ENCODE measurements around the gene ZNF496.

ZNF496 gene

DNA sequence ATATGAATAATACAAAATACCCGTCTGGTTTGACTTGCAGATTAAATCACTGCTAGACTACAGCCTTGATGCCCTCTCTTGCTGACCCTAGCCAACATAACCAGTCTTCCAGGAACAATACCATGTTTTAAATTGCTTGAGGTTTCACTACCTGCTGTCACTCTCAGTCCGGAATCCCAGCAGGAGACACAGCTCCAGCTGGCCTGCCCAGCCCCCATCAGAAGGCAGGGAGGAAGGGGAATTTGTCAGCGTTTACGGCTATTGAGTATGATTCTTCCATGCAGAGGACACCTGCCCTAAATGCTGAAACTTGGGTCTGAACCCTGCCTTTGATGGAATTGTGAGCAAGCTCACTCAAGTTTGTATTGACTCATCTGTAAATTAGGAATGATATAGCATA, 33.0 kb downstream of the ZNF496 start:
- ChIA-PET CTCF (no interaction called here), POLR2A (no interaction called here)
- no peak for TF ChIP-seq HDGF (IDR thresholded peaks at IDR 0.05; ENCODE audit: borderline replicate concordance)
- no peak for TF ChIP-seq FOXM1 (IDR thresholded peaks at IDR 0.05; ENCODE audit: borderline replicate concordance)
- TF ChIP-seq FOXK2 (IDR thresholded peaks at IDR 0.05) = no peak
- no peak for TF ChIP-seq SP1 (IDR thresholded peaks at IDR 0.05)
- no peak for TF ChIP-seq FOXA1 (IDR thresholded peaks at IDR 0.05)
- no peak for DNase-seq (ENCODE audit: extremely low spot score)

DNA sequence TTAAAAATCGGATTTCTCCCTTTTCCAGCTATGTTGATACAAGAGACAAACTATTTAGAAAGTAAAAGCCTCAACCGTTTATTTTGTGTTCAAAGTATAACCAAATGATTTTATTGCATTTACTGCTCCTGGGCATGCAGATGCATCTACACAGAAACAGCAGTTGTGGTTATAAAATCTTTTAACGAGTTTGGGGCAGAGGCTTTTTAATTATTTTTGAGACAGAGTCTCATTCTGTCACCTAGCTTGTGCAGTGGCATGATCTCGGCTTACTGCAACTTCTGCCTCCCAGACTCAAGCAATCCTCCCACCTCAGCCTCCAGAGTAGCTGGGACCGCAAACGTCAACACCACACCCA, 33.6 kb downstream of the ZNF496 start:
- ChIA-PET POLR2A (no interaction called here), CTCF (no interaction called here)
- DNase-seq (ENCODE audit: extremely low spot score) = no peak
- no peak for TF ChIP-seq HDGF (IDR thresholded peaks at IDR 0.05; ENCODE audit: borderline replicate concordance)
- TF ChIP-seq LEF1 (IDR thresholded peaks at IDR 0.05; ENCODE audit: borderline replicate concordance) = no peak
- TF ChIP-seq CTBP1 (IDR thresholded peaks at IDR 0.05; ENCODE audit: borderline replicate concordance) = no peak
- TF ChIP-seq, protein P1, sequence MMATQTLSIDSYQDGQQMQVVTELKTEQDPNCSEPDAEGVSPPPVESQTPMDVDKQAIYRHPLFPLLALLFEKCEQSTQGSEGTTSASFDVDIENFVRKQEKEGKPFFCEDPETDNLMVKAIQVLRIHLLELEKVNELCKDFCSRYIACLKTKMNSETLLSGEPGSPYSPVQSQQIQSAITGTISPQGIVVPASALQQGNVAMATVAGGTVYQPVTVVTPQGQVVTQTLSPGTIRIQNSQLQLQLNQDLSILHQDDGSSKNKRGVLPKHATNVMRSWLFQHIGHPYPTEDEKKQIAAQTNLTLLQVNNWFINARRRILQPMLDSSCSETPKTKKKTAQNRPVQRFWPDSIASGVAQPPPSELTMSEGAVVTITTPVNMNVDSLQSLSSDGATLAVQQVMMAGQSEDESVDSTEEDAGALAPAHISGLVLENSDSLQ (IDR thresholded peaks at IDR 0.05) = no peak
- TF ChIP-seq ZNF384 (IDR thresholded peaks at IDR 0.05) = no peak
- no peak for TF ChIP-seq ARNT (IDR thresholded peaks at IDR 0.05)
- TF ChIP-seq FOXK2 (IDR thresholded peaks at IDR 0.05) = no peak
- TF ChIP-seq SP1 (IDR thresholded peaks at IDR 0.05) = no peak
- no peak for TF ChIP-seq SUZ12 (IDR thresholded peaks at IDR 0.05)
- no peak for TF ChIP-seq TARDBP (IDR thresholded peaks at IDR 0.05)
- TF ChIP-seq NFRKB (IDR thresholded peaks at IDR 0.05) = no peak
- no peak for TF ChIP-seq FOXM1 (IDR thresholded peaks at IDR 0.05; ENCODE audit: borderline replicate concordance)
- TF ChIP-seq FOXA1 (IDR thresholded peaks at IDR 0.05) = no peak
- TF ChIP-seq ELF4 (IDR thresholded peaks at IDR 0.05) = no peak
- TF ChIP-seq BHLHE40 (IDR thresholded peaks at IDR 0.05; ENCODE audit: borderline replicate concordance) = no peak
- no peak for TF ChIP-seq L3MBTL2 (conservative IDR thresholded peaks at IDR 0.05)

DNA sequence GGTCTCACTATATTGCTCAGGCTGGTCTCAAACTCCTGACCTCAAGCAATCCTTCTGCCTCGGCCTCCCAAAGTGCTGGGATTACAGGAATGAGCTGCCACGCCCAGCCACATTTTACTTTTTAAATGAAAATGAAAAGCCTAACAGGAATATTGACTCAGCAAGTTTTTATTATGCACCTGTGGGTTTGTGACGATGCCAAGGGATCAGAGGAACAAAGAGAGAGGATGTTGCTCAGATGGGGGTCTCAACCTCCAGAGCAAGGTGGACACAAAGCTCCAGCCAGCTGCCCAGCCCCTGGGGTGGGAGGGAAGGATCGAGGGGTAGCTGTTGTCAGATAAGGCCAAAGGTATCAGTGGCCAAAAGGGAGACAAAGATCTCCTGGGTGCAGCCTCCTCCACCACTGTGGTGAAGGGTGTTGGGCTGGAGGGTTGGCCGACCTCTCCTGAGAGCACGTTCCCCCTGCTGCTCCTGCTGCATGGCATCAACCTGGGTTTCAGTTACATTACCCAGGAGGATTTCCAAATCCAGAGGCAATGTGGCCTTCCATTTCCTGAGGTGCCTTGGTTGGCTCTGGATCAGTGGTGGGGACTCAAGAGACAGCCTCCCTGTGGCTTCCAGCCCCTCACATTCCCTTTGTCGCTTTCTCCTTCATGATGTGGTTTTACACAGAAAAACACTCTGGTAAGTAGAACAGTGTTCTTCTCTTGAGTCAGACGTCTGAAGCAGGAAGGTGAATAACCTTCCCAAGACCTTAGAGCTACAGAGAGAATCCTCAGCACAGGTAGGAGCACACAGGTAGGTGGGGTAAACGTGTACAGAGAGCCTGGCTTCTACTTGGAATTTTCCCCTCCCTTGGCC, 34.2 kb downstream of the ZNF496 start:
- DNase-seq (ENCODE audit: extremely low spot score) = no peak
- ChIA-PET CTCF (no interaction called here), POLR2A (no interaction called here)
- no peak for TF ChIP-seq BHLHE40 (IDR thresholded peaks at IDR 0.05; ENCODE audit: borderline replicate concordance)
- TF ChIP-seq HDGF (IDR thresholded peaks at IDR 0.05; ENCODE audit: borderline replicate concordance) = no peak
- TF ChIP-seq, protein P1 (IDR thresholded peaks at IDR 0.05) = no peak
- TF ChIP-seq CTBP1 (IDR thresholded peaks at IDR 0.05; ENCODE audit: borderline replicate concordance) = no peak
- TF ChIP-seq SP1 (IDR thresholded peaks at IDR 0.05) = no peak
- no peak for TF ChIP-seq ZNF384 (IDR thresholded peaks at IDR 0.05)

DNA sequence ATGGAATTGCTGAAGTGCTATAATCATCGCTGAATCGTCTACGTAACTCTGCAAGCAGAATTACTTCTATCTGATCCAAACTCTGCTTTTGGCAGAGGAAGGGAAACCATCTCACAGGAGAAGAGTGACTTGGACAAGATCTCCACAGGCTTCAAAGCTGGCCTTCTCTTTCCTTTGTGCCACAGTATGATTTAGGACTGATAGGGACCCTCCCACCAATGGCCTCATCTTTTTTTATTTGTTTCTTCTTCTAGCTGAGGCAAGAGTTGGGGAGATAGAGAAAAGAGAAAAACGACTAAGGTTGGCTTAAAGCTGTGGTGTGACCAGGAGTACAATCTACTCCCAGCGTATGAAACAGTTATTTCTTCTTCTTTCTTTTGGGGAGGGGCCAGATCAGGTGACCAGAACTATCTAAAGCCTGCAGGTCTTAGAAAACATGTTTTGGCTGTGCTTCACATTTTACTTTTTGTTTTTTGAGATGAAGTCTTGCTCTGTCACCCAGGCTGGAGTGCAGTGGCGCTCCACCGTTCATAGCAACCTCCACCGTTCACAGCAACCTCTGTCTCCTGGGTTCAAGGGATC, 35.0 kb downstream of the ZNF496 start:
- no peak for DNase-seq (ENCODE audit: extremely low spot score)
- POLR2A ChIA-PET = no interaction called here
- CTCF ChIA-PET = no interaction called here
- TF ChIP-seq LEF1 (IDR thresholded peaks at IDR 0.05; ENCODE audit: borderline replicate concordance) (no peak), ELF4 (IDR thresholded peaks at IDR 0.05) (no peak), SP1 (IDR thresholded peaks at IDR 0.05) (no peak)

DNA sequence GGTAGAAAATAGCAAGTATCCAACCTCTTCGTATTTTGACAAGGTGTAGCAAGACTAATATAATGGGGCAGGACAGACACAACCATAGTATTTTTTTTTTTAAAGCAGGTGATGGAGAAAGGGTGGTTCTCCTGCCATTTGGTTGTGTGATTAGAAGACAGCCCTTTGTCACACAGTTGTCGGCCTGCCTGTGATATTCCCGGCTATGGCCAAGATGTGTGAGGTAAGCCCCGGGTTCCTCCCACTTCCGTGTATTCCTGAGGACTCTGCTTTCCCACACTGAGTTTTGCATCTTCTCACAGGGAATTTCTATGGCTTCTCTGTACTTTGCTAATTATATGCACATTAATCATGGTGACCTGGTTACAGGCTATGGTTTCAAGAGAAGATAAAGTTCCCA, 35.9 kb downstream of the ZNF496 start:
- no peak for TF ChIP-seq NFRKB (IDR thresholded peaks at IDR 0.05)
- no peak for TF ChIP-seq L3MBTL2 (conservative IDR thresholded peaks at IDR 0.05)
- no peak for TF ChIP-seq BHLHE40 (IDR thresholded peaks at IDR 0.05; ENCODE audit: borderline replicate concordance)
- TF ChIP-seq CTBP1 (IDR thresholded peaks at IDR 0.05; ENCODE audit: borderline replicate concordance) = no peak
- TF ChIP-seq SUZ12 (IDR thresholded peaks at IDR 0.05) = no peak
- TF ChIP-seq LEF1 (IDR thresholded peaks at IDR 0.05; ENCODE audit: borderline replicate concordance) = no peak
- TF ChIP-seq HDGF (IDR thresholded peaks at IDR 0.05; ENCODE audit: borderline replicate concordance) = no peak
- no peak for TF ChIP-seq FOXM1 (IDR thresholded peaks at IDR 0.05; ENCODE audit: borderline replicate concordance)
- TF ChIP-seq ARNT (IDR thresholded peaks at IDR 0.05) = no peak
- TF ChIP-seq, protein P1 (IDR thresholded peaks at IDR 0.05) = no peak
- TF ChIP-seq SP1 (IDR thresholded peaks at IDR 0.05) = no peak
- TF ChIP-seq ZNF384 (IDR thresholded peaks at IDR 0.05) = no peak
- no peak for TF ChIP-seq ELF4 (IDR thresholded peaks at IDR 0.05)
- TF ChIP-seq FOXA1 (IDR thresholded peaks at IDR 0.05) = no peak
- TF ChIP-seq TARDBP (IDR thresholded peaks at IDR 0.05) = no peak
- no peak for TF ChIP-seq FOXK2 (IDR thresholded peaks at IDR 0.05)
- ChIA-PET CTCF (no interaction called here), POLR2A (no interaction called here)

DNA sequence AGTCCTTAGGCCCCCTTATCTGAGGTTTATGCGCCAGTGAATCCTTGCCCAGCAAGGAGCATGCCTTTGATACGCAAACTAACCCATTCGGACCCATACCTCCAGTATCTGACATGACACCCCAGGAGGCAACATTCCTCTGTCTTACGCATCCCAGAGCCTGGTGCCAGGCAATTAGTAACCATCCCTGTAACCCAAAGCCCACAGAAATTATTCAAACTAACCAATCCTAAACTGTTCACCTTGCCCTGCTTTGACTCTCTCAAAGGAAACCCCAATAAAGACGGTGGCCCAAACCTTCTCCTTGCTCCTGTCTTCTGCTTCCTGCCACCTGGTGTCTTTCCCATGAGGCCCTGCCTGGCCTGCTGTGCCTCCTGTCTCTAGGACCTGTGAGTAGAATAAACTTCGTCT, 36.4 kb downstream of the ZNF496 start:
- TF ChIP-seq L3MBTL2 (conservative IDR thresholded peaks at IDR 0.05) (no peak), BHLHE40 (IDR thresholded peaks at IDR 0.05; ENCODE audit: borderline replicate concordance) (no peak), CTBP1 (IDR thresholded peaks at IDR 0.05; ENCODE audit: borderline replicate concordance) (no peak), SP1 (IDR thresholded peaks at IDR 0.05) (no peak), ZNF384 (IDR thresholded peaks at IDR 0.05) (no peak), HDGF (IDR thresholded peaks at IDR 0.05; ENCODE audit: borderline replicate concordance) (no peak), ELF4 (IDR thresholded peaks at IDR 0.05) (no peak), LEF1 (IDR thresholded peaks at IDR 0.05; ENCODE audit: borderline replicate concordance) (no peak), TARDBP (IDR thresholded peaks at IDR 0.05) (no peak)
- no peak for DNase-seq (ENCODE audit: extremely low spot score)
- ChIA-PET CTCF (no interaction called here), POLR2A (no interaction called here)

More for the DNA sequence above, 35.9 kb downstream of the ZNF496 start:
- DNase-seq (ENCODE audit: extremely low spot score) = no peak
